Fibroblast of peridontal ligament (primary cell): ENCODE measurements around the gene TCHHL1.
A peak's percentile ranks its signal among the peaks of the same experiment; 100 is the strongest.

Source experiments
- DNase-seq: peaks from one replicate; pipeline ENCODE4 v3.0.0-alpha.2; 2010; ENCODE audit errors: extremely low read depth

Gene TCHHL1

GRCh38 chr1:152089014-152089674 is at the start of gene TCHHL1:
TCHHL1 (minus strand) TSS chr1:152089064; CDS start chr1:152088143, 921 bp downstream.
- DNase-seq: no peak

GRCh38 chr1:152137215-152137614 is 48.4 kb upstream of the TCHHL1 start:
- DNase-seq: no peak

GRCh38 chr1:152130186-152130585 is 41.3 kb upstream of the TCHHL1 start:
- no peak for DNase-seq

- DNase-seq: no peak
Measured at GRCh38 chr1:152127673-152128072, 38.8 kb upstream of the TCHHL1 start.

GRCh38 chr1:152125834-152126443 is 37.1 kb upstream of the TCHHL1 start:
- no peak for DNase-seq

GRCh38 chr1:152118915-152119314 is 30.1 kb upstream of the TCHHL1 start:
- no peak for DNase-seq

GRCh38 chr1:152115344-152115743 is 26.5 kb upstream of the TCHHL1 start, which contains the start of gene TCHH:
TCHH (minus strand) TSS chr1:152115444; CDS start chr1:152114080, 1,364 bp downstream.
- DNase-seq: no peak

GRCh38 chr1:152112885-152113432 is 24.1 kb upstream of the TCHHL1 start:
- DNase-seq: no peak

- peak; percentile 28 for DNase-seq
Measured at GRCh38 chr1:152112101-152112884, 23.4 kb upstream of the TCHHL1 start.

GRCh38 chr1:152111515-152111968 is 22.7 kb upstream of the TCHHL1 start:
- peak; percentile 31 for DNase-seq

GRCh38 chr1:152110860-152111514 is 22.1 kb upstream of the TCHHL1 start:
- peak; percentile 40 for DNase-seq

- peak; percentile 44 for DNase-seq
Measured at GRCh38 chr1:152110365-152110859, 21.5 kb upstream of the TCHHL1 start.

- peak; percentile 5 for DNase-seq
Measured at GRCh38 chr1:152109998-152110294, 21.1 kb upstream of the TCHHL1 start.

- DNase-seq: no peak
Measured at GRCh38 chr1:152109231-152109997, 20.6 kb upstream of the TCHHL1 start.

GRCh38 chr1:152108882-152109222 is 20.0 kb upstream of the TCHHL1 start:
- no peak for DNase-seq

GRCh38 chr1:152107984-152108881 is 19.4 kb upstream of the TCHHL1 start:
- DNase-seq: peak; percentile 71

GRCh38 chr1:152107031-152107983 is 18.4 kb upstream of the TCHHL1 start:
- DNase-seq: no peak

- no peak for DNase-seq
Measured at GRCh38 chr1:152104854-152105253, 16.0 kb upstream of the TCHHL1 start.

GRCh38 chr1:152096931-152097330 is 8.1 kb upstream of the TCHHL1 start:
- DNase-seq: no peak
